GM13977 (cell line): Measurements from ENCODE around the gene DYRK4.

Experiments used
- DNase-seq: peaks from one replicate; pipeline ENCODE4 v3.0.0; 2012; ENCODE audit warnings: low spot score
- CTCF ChIP-seq: IDR thresholded peaks from 2 replicates; pipeline ENCODE4 v1.5.1; 2012; ENCODE audit warnings: mild to moderate bottlenecking, control low read depth; ENCODE audit not compliant: insufficient read depth; ENCODE audit errors: extremely low read depth, missing control alignments
- in situ Hi-C: fragments of 300-500 bp; cut with MboI; formaldehyde crosslinking; loops from one replicate; pipeline ENCODE4 v1.12.0; 2022; ENCODE audit warnings: low sequenced_read_pairs, low pct_unique_long_range_greater_than_20kb, mixed read lengths, inconsistent platforms; ENCODE audit not compliant: unreplicated experiment

The DYRK4 gene

GRCh38 chr12:4535092-4535491 lies 26.9 kb upstream of the DYRK4 start:
- in situ Hi-C loops = loop anchor here (25.0 kb wide), 1 partner anchor 648 kb away; no protein-coding TSS in a partner anchor
- TF ChIP-seq CTCF = no peak
- peak; percentile 7 for DNase-seq

- DNase-seq = no peak
- no peak for TF ChIP-seq CTCF
- in situ Hi-C loops = loop anchor here (25.0 kb wide), 1 partner anchor 649 kb away; no protein-coding TSS in a partner anchor
Observed at GRCh38 chr12:4535871-4536270, 26.1 kb upstream of the DYRK4 start.

- DNase-seq = peak; percentile 83
- in situ Hi-C loops = loop anchor here (25.0 kb wide), 1 partner anchor 651 kb away; no protein-coding TSS in a partner anchor
- no peak for TF ChIP-seq CTCF
Observed at GRCh38 chr12:4538207-4539160, 23.5 kb upstream of the DYRK4 start, which contains the start of gene RAD51AP1. TSS of gene RAD51AP1 (plus strand) at chr12:4538890. CDS start at chr12:4538940, 50 bp downstream.

- in situ Hi-C loops = loop anchor here (25.0 kb wide), 1 partner anchor 652 kb away; no protein-coding TSS in a partner anchor
- no peak for DNase-seq
- no peak for TF ChIP-seq CTCF
Observed at GRCh38 chr12:4539167-4539870, 22.7 kb upstream of the DYRK4 start.

- in situ Hi-C loops = loop anchor here (25.0 kb wide), 1 partner anchor 653 kb away; no protein-coding TSS in a partner anchor
- no peak for TF ChIP-seq CTCF
- no peak for DNase-seq
Observed at GRCh38 chr12:4540170-4540569, 21.8 kb upstream of the DYRK4 start.

GRCh38 chr12:4540638-4541037 lies 21.4 kb upstream of the DYRK4 start:
- in situ Hi-C loops = loop anchor here (25.0 kb wide), 1 partner anchor 653 kb away; no protein-coding TSS in a partner anchor
- no peak for TF ChIP-seq CTCF
- DNase-seq = no peak
